NCI-H1694 treated with DMSO at 0.1 percent for 48 hours (cell line): ENCODE results near the gene WIZ.
A peak's percentile ranks its signal among the peaks of the same experiment; 100 is the strongest.

Experiments
- DNase-seq: peaks from one replicate; lab custom pipeline; 2025; lab: John Stamatoyannopoulos, UW

WIZ gene

DNA sequence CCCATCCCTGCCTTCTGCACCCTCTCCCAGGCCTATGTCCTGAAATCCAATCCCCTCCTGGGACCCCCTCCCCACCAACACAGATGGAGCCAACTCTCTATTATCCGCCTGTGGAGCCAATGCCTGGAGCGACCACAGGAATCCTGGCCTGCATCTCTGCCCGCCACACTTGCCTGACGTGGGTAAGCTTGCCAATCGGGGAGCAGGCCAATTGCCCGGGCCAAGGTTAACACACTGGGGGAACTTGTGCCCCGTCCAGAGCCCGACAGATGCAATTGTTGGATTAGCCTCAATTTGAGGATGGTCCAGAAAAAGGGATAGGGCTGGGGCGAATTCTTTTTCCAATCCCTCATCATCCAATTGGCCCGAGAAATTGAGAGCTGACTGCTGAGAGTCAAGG, 5.9 kb downstream of the WIZ start:
- no peak for DNase-seq

GRCh38 chr19:15443325-15443724, 6.4 kb downstream of the WIZ start:
- no peak for DNase-seq

DNA sequence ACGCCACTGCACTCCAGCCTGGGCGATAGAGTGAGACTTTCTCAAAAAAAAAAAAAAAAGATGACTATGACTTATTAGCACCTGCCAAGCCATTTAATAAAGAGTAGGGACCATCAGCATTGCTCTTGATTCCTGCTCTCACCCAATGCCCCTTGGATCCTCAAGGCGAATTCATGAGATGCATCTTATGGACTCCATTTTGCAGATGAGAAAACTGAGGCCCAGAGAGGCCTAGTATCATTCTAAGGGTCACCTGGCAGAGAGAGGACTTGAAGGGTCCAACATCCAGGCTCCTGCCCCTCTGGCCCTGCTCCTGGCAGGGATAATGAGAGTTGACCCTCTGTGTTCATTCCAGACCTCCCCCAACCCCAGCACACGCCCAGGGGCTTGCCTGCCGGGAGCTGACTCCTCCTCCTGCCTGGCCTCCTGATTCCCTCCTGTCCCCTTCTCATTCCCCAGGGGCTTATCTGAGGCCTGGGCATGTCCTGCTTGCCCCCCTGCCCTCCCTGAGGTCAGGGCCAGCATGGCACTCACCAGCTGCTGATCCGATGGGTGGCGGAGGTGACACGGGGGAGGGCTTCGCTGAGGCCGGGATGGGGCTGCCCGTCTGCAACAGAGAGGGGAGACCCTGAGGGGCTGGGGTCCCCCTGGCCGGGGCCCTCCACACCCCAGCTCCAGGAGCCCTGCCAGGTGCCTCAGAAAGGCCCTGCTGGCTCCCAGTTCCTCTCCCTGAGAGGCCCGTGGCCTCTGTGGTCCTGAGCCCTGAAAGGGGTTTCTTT, 7.4 kb downstream of the WIZ start:
- DNase-seq, result no peak

DNA sequence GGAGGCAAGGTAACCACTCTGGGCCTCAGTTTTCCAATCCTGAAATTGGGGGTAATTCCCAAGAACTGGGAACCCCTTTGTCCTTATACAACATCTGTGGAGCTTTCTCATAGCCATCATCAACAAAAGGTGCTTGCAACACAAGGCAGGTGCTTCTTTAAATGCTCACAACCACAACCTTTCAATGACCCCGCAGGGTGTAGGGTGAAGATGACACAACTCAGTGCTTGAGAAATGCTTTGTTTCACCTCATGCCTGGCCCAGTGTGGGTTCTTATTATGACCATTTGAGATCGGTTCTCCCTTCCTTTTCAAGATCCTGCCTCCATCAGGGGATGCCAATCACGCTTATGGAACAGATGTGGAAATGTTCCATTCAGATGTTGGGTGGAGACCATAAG, 8.4 kb downstream of the WIZ start:
- no peak for DNase-seq

DNA sequence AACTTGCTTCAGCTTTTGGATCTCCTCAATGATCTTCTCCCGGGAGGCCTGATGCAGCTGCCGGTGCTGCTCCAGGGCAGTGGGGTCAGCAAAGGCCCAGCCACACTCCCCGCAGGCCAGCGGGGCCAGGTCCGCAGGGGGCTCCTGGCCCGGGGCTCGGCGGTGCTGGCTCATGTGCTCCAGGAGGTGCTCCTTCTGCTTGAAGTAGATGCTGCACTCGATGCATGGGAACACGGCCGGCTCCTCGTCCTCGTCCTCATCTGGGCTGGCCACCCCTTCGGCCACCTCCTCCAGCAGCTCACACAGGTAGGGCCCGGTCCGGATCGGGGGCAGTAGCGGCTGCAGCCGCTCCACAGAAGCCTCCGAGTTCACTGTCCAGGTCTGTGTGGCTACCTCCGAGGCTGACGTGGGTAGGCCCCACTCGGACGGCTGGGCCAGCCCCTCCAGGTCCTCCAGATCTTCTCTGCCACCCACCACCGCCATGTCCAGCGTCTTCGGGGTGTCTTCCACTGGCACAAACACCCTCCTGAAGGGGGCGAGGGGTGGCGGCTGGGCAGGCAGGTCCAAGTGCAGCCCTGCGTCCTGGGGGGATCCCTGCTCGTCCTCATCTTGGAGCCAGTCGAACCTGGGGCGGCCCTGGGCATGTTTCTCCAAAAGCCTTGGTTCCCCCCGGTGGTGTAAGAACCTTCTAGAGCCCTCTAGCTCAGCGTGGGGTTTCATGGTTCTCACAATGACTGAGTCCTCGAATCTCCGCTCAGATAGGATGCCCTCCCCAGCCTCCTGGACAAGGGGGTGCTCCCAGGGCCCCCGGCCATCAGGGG, 9.7 kb downstream of the WIZ start:
- no peak for DNase-seq

GRCh38 chr19:15439078-15439799, 10.5 kb downstream of the WIZ start:
- DNase-seq, result no peak

DNA sequence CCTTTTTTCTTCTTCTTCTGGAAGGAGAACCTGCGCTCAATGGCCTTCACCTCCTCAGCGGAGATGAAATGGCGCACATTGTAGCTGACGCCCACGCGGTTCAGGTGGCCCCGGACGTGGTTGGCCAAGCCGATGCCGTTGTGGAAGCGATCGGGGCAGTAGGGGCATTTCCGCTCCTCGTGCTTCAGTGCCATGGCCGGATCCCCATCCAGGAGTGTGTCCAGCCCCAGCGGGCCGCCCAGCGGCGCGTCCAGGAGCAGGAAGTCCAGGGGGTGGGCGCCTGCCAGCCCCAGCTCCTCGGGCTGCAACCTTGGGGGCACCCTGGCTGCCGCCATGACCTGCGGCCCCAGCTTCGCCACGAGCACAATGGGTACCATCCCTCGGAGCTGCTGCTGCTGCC, 11.2 kb downstream of the WIZ start:
- DNase-seq, result no peak

DNA sequence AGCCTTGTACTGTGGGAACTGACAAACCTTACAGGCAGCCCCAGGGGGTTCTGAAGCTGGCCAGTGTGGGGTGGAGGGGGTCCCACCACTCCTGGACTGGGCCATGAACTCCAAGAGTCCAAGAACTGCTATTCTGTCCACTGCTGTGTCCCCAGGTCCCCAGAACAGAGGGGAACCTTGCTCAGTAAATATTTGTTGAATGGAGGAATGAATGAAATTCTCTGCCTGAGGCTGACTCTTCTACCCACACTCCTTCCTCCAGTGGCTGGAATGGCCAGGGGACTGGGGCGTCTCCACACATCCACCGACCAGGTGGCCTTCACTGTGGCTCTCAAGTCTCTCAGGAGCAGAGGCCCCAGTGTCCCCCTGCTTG, 11.6 kb downstream of the WIZ start:
- no peak for DNase-seq

- no peak for DNase-seq
Observed at GRCh38 chr19:15437355-15438123, 12.2 kb downstream of the WIZ start.

GRCh38 chr19:15436826-15437110, 13.0 kb downstream of the WIZ start:
- no peak for DNase-seq

- no peak for DNase-seq
Observed at GRCh38 chr19:15436012-15436825, 13.5 kb downstream of the WIZ start.

GRCh38 chr19:15433519-15434069, 16.2 kb downstream of the WIZ start:
- DNase-seq, result no peak

DNA sequence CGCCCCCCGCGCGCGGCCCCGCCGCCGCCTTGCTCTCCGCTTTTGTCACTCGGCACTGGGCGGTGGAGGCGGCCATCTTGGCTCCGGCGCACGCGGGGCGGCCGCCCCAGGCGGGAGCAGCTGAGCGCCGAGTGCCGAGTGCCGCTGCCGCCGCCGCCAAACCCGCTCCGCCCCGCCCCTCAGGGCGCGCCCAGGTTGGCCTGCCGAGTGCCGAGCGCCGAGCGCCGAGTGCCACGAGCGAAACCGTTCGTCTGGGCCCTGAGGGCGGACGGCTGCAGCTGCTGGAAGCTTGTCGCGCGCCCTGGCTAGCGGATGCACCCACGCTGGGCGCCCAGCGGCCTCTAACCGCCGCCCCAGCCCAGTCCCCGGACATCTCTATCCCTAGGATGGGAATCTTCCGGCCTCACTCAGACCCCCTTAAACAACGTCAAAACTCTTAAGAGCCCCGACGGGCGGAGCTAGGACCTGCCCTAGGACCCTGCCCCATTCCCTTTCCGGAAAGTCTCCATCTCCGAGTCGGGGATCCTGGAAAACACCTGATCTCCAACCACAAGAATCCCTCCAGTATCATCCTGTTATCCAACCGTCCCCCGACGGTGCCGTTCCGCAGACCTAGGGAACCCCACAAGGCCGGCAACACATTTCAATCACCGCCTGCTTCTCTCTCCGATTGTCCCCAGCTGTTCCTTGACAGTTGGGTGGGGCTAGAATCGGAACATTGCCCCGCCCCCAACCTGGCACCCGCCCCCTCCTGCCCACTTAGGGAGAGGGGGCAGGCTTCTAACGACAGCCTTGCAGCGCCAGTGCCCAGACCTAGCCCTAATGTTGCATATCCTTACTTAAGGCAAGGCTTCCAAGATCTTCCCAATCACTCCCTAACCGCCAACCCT, 16.9 kb downstream of the WIZ start:
- peak; percentile 51 for DNase-seq

DNA sequence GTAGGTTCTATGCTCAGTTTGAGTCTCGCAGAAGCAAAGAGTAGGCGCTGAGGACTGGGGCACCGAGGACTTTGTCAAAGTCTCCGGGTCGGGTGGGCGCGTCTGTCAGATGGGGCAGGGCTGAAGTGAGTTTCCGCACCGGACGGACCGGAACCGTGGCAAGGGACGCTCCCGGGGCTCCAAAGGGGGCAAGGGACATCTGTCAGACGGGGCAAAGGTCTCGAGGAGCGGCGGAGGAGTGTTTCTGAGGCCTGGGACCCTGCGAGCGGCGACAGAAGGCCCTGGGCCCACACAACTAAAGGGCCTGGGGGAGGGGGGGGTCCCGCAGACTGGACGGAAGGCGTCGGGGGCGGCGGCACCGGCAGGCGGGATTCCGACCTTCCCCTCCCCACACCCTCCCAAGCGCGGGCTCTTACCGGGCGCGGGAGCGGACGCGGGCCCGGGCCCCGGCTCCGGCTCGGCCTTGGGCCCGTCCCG, 17.7 kb downstream of the WIZ start:
- DNase-seq, result no peak

- no peak for DNase-seq
Observed at GRCh38 chr19:15431396-15432017, 18.2 kb downstream of the WIZ start.

GRCh38 chr19:15430526-15431120, 19.1 kb downstream of the WIZ start:
- no peak for DNase-seq

DNA sequence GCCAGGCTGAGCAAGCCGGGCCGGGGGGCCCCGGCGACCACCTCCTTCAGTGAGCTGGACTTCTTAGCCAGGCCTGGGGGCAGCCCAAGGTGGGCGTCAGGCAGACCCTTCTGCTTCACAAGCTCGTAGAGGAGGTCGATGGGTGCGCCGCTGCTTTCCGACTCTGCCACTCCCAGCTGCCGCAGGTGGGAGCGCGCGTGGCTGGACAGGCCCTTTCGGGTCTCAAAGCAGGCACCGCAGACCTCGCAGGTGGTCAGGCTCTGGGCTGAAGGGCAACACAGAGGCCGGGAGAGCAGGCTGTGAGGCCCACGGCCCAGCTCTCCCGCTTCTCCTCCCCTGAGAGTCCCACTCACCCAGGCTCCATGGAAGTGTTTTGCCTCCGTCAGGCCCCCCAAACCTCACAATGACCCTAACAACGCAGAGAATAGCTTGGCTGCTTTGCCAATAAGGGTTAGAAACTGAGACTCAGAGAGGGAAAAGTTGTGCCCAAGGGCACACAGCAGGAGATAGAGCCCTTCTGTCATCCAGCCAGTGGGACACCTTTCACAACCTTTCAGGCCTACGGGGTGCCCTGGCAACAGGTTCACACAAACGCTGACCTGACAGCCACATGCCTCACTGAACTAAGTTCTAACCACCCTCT, 19.8 kb downstream of the WIZ start:
- no peak for DNase-seq
